ENCODE data around the gene CASKIN1. TPM values are rescaled to one million over a fixed set of nuclear protein-coding genes. Genes with fewer than 3 reads are reported as not detected.
A peak's percentile ranks its signal among the peaks of the same experiment; 100 is the strongest.
"Not testable (repeated sequence)": the region's sequence is repeated elsewhere in the genome, so short reads cannot be mapped to it uniquely, and the experiment has no call there.

Gene CASKIN1
- total RNA-seq: 1 to 10 TPM in 1 of 2 donors, under 1 TPM in 1; 0.89 to 2.1 TPM

- ATAC-seq (replicated peaks in 1 of 2) (peak; percentile 58 to 61), DNase-seq (peak; percentile 28 to 36)
- H3K9me3 Mint-ChIP-seq: no peaks in the 10 kb centered on the region
- peak within 1 kb of the TSS; percentile 71 to 80 for H3K4me3 Mint-ChIP-seq
- peaks cover 26% of the 10 kb centered on the region for H3K27me3 Mint-ChIP-seq (ENCODE audit: low read depth)
- H3K4me1 Mint-ChIP-seq (ENCODE audit: low read depth): peaks cover 6% of the 10 kb centered on the region
- no peaks in the 10 kb centered on the region for H3K36me3 Mint-ChIP-seq (ENCODE audit: insufficient read depth in 2 of 2)
- H3K27ac Mint-ChIP-seq: no peak within 1 kb of the TSS
Measured at GRCh38 chr16:2196162-2196980, at the start of gene CASKIN1. Gene CASKIN1, minus strand, starts transcription at chr16:2196605. Its CDS starts 173 bp downstream, at chr16:2196432.

GRCh38 chr16:2244926-2245795, 48.8 kb upstream of the CASKIN1 start:
- peaks cover 0 to 3% of the 10 kb centered on the region in 2 donors for H3K36me3 Mint-ChIP-seq (ENCODE audit: insufficient read depth in 2 of 2)
- no peak overlapping the region for H3K4me3 Mint-ChIP-seq
- H3K9me3 Mint-ChIP-seq: no peaks in the 10 kb centered on the region
- no peaks in the 10 kb centered on the region for H3K27me3 Mint-ChIP-seq (ENCODE audit: low read depth)
- H3K27ac Mint-ChIP-seq: no peak overlapping the region
- no peaks in the 10 kb centered on the region for H3K4me1 Mint-ChIP-seq (ENCODE audit: low read depth)
- no peak for DNase-seq
- ATAC-seq (replicated peaks in 1 of 2): peak in 1 of 2 donors; percentile 12

- no peak for DNase-seq
- Mint-ChIP-seq H3K27ac (no peak overlapping the region), H3K27me3 (ENCODE audit: low read depth) (no peaks in the 10 kb centered on the region)
Measured at GRCh38 chr16:2244301-2244700, 47.9 kb upstream of the CASKIN1 start.

GRCh38 chr16:2243781-2244180, 47.4 kb upstream of the CASKIN1 start:
- Mint-ChIP-seq H3K36me3 (ENCODE audit: insufficient read depth in 2 of 2) (peaks cover 0 to 1% of the 10 kb centered on the region in 2 donors), H3K4me1 (ENCODE audit: low read depth) (no peaks in the 10 kb centered on the region), H3K27me3 (ENCODE audit: low read depth) (no peaks in the 10 kb centered on the region), H3K27ac (no peak overlapping the region), H3K9me3 (no peaks in the 10 kb centered on the region), H3K4me3 (no peak overlapping the region)
- no peak for DNase-seq
- ATAC-seq (replicated peaks in 1 of 2): no peak

More at GRCh38 chr16:2244301-2244700, 47.9 kb upstream of the CASKIN1 start:
- no peaks in the 10 kb centered on the region for H3K4me1 Mint-ChIP-seq (ENCODE audit: low read depth)
- H3K36me3 Mint-ChIP-seq (ENCODE audit: insufficient read depth in 2 of 2): peaks cover 0 to 3% of the 10 kb centered on the region in 2 donors
- no peak overlapping the region for H3K4me3 Mint-ChIP-seq
- no peaks in the 10 kb centered on the region for H3K9me3 Mint-ChIP-seq
- ATAC-seq (replicated peaks in 1 of 2): peak in 1 of 2 donors; percentile 10

GRCh38 chr16:2243031-2243528, 46.7 kb upstream of the CASKIN1 start:
- Mint-ChIP-seq H3K36me3 (ENCODE audit: insufficient read depth in 2 of 2) (peaks cover 0 to 1% of the 10 kb centered on the region in 2 donors), H3K27me3 (ENCODE audit: low read depth) (no peaks in the 10 kb centered on the region), H3K4me3 (no peak overlapping the region), H3K9me3 (no peaks in the 10 kb centered on the region), H3K4me1 (ENCODE audit: low read depth) (no peaks in the 10 kb centered on the region), H3K27ac (no peak overlapping the region)
- DNase-seq (no peak), ATAC-seq (replicated peaks in 1 of 2) (no peak)

GRCh38 chr16:2242598-2242997, 46.2 kb upstream of the CASKIN1 start:
- Mint-ChIP-seq H3K4me3 (no peak overlapping the region), H3K9me3 (no peaks in the 10 kb centered on the region), H3K27ac (peak overlapping the region; percentile 24), H3K36me3 (ENCODE audit: insufficient read depth in 2 of 2) (peaks cover 0 to 1% of the 10 kb centered on the region in 2 donors), H3K27me3 (ENCODE audit: low read depth) (no peaks in the 10 kb centered on the region), H3K4me1 (ENCODE audit: low read depth) (no peaks in the 10 kb centered on the region)
- ATAC-seq (replicated peaks in 1 of 2): no peak
- no peak for DNase-seq

- not testable (repeated sequence) for DNase-seq; ATAC-seq (replicated peaks in 1 of 2); H3K9me3 Mint-ChIP-seq; H3K4me1 Mint-ChIP-seq (ENCODE audit: low read depth); H3K36me3 Mint-ChIP-seq (ENCODE audit: insufficient read depth in 2 of 2); H3K27me3 Mint-ChIP-seq (ENCODE audit: low read depth); H3K27ac Mint-ChIP-seq; H3K4me3 Mint-ChIP-seq
Measured at GRCh38 chr16:2240331-2240730, 43.9 kb upstream of the CASKIN1 start.

GRCh38 chr16:2238838-2239675, 42.7 kb upstream of the CASKIN1 start:
- Mint-ChIP-seq H3K36me3 (ENCODE audit: insufficient read depth in 2 of 2) (peaks cover 1 to 2% of the 10 kb centered on the region in 2 donors), H3K9me3 (no peaks in the 10 kb centered on the region), H3K4me1 (ENCODE audit: low read depth) (no peaks in the 10 kb centered on the region), H3K27me3 (ENCODE audit: low read depth) (no peaks in the 10 kb centered on the region), H3K27ac (no peak overlapping the region), H3K4me3 (no peak overlapping the region)
- DNase-seq (no peak), ATAC-seq (replicated peaks in 1 of 2) (peak in 1 of 2 donors; percentile 4)

- Mint-ChIP-seq H3K27ac (no peak overlapping the region), H3K36me3 (ENCODE audit: insufficient read depth in 2 of 2) (peaks cover 2 to 4% of the 10 kb centered on the region in 2 donors), H3K4me3 (no peak overlapping the region), H3K4me1 (ENCODE audit: low read depth) (no peaks in the 10 kb centered on the region), H3K9me3 (no peaks in the 10 kb centered on the region), H3K27me3 (ENCODE audit: low read depth) (no peaks in the 10 kb centered on the region)
- ATAC-seq (replicated peaks in 1 of 2) (peak; percentile 3 to 4), DNase-seq (no peak)
Measured at GRCh38 chr16:2238150-2238837, 41.9 kb upstream of the CASKIN1 start.

GRCh38 chr16:2237493-2238149, 41.2 kb upstream of the CASKIN1 start:
- no peak for ATAC-seq (replicated peaks in 1 of 2)
- Mint-ChIP-seq H3K9me3 (no peaks in the 10 kb centered on the region), H3K4me3 (no peak overlapping the region), H3K27me3 (ENCODE audit: low read depth) (no peaks in the 10 kb centered on the region), H3K36me3 (ENCODE audit: insufficient read depth in 2 of 2) (peaks cover 2 to 4% of the 10 kb centered on the region in 2 donors), H3K4me1 (ENCODE audit: low read depth) (no peaks in the 10 kb centered on the region), H3K27ac (no peak overlapping the region)
- no peak for DNase-seq

- Mint-ChIP-seq H3K36me3 (ENCODE audit: insufficient read depth in 2 of 2) (peaks cover 2 to 4% of the 10 kb centered on the region in 2 donors), H3K27ac (no peak overlapping the region), H3K9me3 (no peaks in the 10 kb centered on the region), H3K4me1 (ENCODE audit: low read depth) (no peaks in the 10 kb centered on the region), H3K27me3 (ENCODE audit: low read depth) (no peaks in the 10 kb centered on the region), H3K4me3 (no peak overlapping the region)
- ATAC-seq (replicated peaks in 1 of 2) (no peak), DNase-seq (no peak)
Measured at GRCh38 chr16:2237102-2237482, 40.7 kb upstream of the CASKIN1 start.

Measured in activated T-cell treated with anti-CD3 and anti-CD28 coated beads, Interleukin-2, amount 50 U/mL, for 72 hours (primary cell).